UCSD-AML1 (cell line): Measurements from ENCODE around the gene ATF6.
"Not testable (repeated sequence)": the region's sequence is repeated elsewhere in the genome, so short reads cannot be mapped to it uniquely, and the experiment has no call there.

Experiments
- DNase-seq: peaks from one replicate; lab custom pipeline; 2025; ENCODE audit not compliant: unreplicated experiment; lab: John Stamatoyannopoulos, UW

The ATF6 gene

GRCh38 chr1:161731981-161732718, 34.0 kb upstream of the ATF6 start:
- no peak for DNase-seq

GRCh38 chr1:161733526-161733925, 32.6 kb upstream of the ATF6 start:
- DNase-seq = no peak

- no peak for DNase-seq
Measured at GRCh38 chr1:161735837-161736236, 30.3 kb upstream of the ATF6 start.

- no peak for DNase-seq
Measured at GRCh38 chr1:161736335-161736969, 29.7 kb upstream of the ATF6 start.

GRCh38 chr1:161737625-161738024, 28.5 kb upstream of the ATF6 start:
- DNase-seq = no peak

GRCh38 chr1:161738627-161739287, 27.4 kb upstream of the ATF6 start:
- DNase-seq = peak; percentile 83

- DNase-seq = peak; percentile 46
Measured at GRCh38 chr1:161739865-161740566, 26.1 kb upstream of the ATF6 start.

- DNase-seq = no peak
Measured at GRCh38 chr1:161740921-161741320, 25.2 kb upstream of the ATF6 start.

- no peak for DNase-seq
Measured at GRCh38 chr1:161743231-161743630, 22.9 kb upstream of the ATF6 start.

GRCh38 chr1:161747801-161748200, 18.3 kb upstream of the ATF6 start:
- no peak for DNase-seq

GRCh38 chr1:161749509-161750407, 16.4 kb upstream of the ATF6 start, which contains the start of gene DUSP12:
DUSP12 (plus strand) TSS chr1:161749786; CDS start chr1:161749802, 16 bp downstream.
- peak; percentile 91 for DNase-seq

- no peak for DNase-seq
Measured at GRCh38 chr1:161763522-161764098, 2.5 kb upstream of the ATF6 start.

GRCh38 chr1:161768461-161768860, 2.3 kb downstream of the ATF6 start:
- no peak for DNase-seq

GRCh38 chr1:161768986-161769672, 3.0 kb downstream of the ATF6 start:
- DNase-seq = no peak

- not testable (repeated sequence) for DNase-seq
Measured at GRCh38 chr1:161769673-161770045, 3.5 kb downstream of the ATF6 start.

- no peak for DNase-seq
Measured at GRCh38 chr1:161770250-161770649, 4.1 kb downstream of the ATF6 start.

- DNase-seq = no peak
Measured at GRCh38 chr1:161771161-161771560, 5.0 kb downstream of the ATF6 start.

GRCh38 chr1:161771973-161772372, 5.9 kb downstream of the ATF6 start:
- DNase-seq = no peak

GRCh38 chr1:161772397-161772796, 6.3 kb downstream of the ATF6 start:
- DNase-seq = no peak

- no peak for DNase-seq
Measured at GRCh38 chr1:161773791-161774190, 7.7 kb downstream of the ATF6 start.
